ENCODE measurements around the gene BMP10. TPM values are rescaled to one million over a fixed set of nuclear protein-coding genes. Genes with fewer than 3 reads are reported as not detected.

BMP10 gene
- polyA plus RNA-seq, 1 of the 3 experiments (the other 2 are of a cell fraction): not detected

DNA sequence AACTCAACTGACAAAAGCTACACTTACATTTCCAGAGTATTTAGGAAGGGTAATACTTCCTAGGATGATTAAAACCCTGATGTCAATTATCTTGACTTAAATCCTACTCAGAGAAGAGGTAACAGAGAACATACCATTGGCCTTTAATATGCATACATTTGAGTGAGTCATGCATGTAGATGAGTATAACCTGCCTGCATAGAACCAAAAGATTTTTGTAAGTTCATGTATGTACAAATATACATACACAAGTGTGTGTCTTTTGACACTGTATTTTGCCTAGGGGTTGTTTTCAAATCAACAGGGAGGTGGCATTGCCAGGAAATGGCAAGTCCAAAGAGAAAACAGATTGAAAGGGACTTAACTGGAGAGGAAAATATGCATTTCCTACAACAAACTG lies 6.1 kb downstream of the BMP10 start:
- no peaks in the 10 kb centered on the region for H3K79me2 ChIP-seq (ENCODE audit: insufficient read depth)
- H3F3A ChIP-seq (replicated peaks; ENCODE audit: insufficient read depth): no peaks in the 10 kb centered on the region
- H3K9ac ChIP-seq: no peak overlapping the region
- CTCF ChIA-PET: no interaction called here
- H3K36me3 ChIP-seq (replicated peaks in 1 of 2; ENCODE audit: control insufficient read depth in 1 of 2, insufficient read depth in 2 of 2, low read length in 1 of 2): no peaks in the 10 kb centered on the region
- no peaks in the 10 kb centered on the region for H3K9me2 ChIP-seq
- H4K20me1 ChIP-seq (ENCODE audit: insufficient read depth): no peaks in the 10 kb centered on the region
- DNase-seq: no peak
- H3K4me2 ChIP-seq: no peak overlapping the region
- H3K4me1 ChIP-seq (ENCODE audit: control insufficient read depth in 1 of 2, insufficient read depth in 2 of 2, low read depth in 1 of 2, low read length in 1 of 2): peaks cover 0 to 3% of the 10 kb centered on the region in 2 experiments; a peak in 1 of 4 replicates
- no peak overlapping the region for H3K4me3 ChIP-seq (ENCODE audit: low read depth in 2 of 2, low read length in 1 of 2)
- TF ChIP-seq SMC3 (IDR thresholded peaks at IDR 0.05; ENCODE audit: low read depth, low read length): no peak
- TF ChIP-seq GABPA (IDR thresholded peaks at IDR 0.05; ENCODE audit: low read depth): no peak
- TF ChIP-seq EP300 (IDR thresholded peaks at IDR 0.05; ENCODE audit: borderline replicate concordance in 1 of 2, low read depth in 1 of 2, low read length in 1 of 2): no peak
- TF ChIP-seq RAD21 (IDR thresholded peaks at IDR 0.05; ENCODE audit: low read length): no peak
- TF ChIP-seq, protein P1, sequence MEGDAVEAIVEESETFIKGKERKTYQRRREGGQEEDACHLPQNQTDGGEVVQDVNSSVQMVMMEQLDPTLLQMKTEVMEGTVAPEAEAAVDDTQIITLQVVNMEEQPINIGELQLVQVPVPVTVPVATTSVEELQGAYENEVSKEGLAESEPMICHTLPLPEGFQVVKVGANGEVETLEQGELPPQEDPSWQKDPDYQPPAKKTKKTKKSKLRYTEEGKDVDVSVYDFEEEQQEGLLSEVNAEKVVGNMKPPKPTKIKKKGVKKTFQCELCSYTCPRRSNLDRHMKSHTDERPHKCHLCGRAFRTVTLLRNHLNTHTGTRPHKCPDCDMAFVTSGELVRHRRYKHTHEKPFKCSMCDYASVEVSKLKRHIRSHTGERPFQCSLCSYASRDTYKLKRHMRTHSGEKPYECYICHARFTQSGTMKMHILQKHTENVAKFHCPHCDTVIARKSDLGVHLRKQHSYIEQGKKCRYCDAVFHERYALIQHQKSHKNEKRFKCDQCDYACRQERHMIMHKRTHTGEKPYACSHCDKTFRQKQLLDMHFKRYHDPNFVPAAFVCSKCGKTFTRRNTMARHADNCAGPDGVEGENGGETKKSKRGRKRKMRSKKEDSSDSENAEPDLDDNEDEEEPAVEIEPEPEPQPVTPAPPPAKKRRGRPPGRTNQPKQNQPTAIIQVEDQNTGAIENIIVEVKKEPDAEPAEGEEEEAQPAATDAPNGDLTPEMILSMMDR (IDR thresholded peaks at IDR 0.05): no peak
- TF ChIP-seq TCF12 (IDR thresholded peaks at IDR 0.05): no peak
- TF ChIP-seq CHD2 (IDR thresholded peaks at IDR 0.05; ENCODE audit: low read length, partially characterized antibody): no peak
- TF ChIP-seq NFIC (IDR thresholded peaks at IDR 0.05; ENCODE audit: borderline replicate concordance): no peak
- TF ChIP-seq, protein P2, sequence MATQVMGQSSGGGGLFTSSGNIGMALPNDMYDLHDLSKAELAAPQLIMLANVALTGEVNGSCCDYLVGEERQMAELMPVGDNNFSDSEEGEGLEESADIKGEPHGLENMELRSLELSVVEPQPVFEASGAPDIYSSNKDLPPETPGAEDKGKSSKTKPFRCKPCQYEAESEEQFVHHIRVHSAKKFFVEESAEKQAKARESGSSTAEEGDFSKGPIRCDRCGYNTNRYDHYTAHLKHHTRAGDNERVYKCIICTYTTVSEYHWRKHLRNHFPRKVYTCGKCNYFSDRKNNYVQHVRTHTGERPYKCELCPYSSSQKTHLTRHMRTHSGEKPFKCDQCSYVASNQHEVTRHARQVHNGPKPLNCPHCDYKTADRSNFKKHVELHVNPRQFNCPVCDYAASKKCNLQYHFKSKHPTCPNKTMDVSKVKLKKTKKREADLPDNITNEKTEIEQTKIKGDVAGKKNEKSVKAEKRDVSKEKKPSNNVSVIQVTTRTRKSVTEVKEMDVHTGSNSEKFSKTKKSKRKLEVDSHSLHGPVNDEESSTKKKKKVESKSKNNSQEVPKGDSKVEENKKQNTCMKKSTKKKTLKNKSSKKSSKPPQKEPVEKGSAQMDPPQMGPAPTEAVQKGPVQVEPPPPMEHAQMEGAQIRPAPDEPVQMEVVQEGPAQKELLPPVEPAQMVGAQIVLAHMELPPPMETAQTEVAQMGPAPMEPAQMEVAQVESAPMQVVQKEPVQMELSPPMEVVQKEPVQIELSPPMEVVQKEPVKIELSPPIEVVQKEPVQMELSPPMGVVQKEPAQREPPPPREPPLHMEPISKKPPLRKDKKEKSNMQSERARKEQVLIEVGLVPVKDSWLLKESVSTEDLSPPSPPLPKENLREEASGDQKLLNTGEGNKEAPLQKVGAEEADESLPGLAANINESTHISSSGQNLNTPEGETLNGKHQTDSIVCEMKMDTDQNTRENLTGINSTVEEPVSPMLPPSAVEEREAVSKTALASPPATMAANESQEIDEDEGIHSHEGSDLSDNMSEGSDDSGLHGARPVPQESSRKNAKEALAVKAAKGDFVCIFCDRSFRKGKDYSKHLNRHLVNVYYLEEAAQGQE (IDR thresholded peaks at IDR 0.05; ENCODE audit: low read depth, low read length): no peak
- no peak for TF ChIP-seq YY1 (IDR thresholded peaks at IDR 0.05; ENCODE audit: low read depth)
- TF ChIP-seq, protein P3, sequence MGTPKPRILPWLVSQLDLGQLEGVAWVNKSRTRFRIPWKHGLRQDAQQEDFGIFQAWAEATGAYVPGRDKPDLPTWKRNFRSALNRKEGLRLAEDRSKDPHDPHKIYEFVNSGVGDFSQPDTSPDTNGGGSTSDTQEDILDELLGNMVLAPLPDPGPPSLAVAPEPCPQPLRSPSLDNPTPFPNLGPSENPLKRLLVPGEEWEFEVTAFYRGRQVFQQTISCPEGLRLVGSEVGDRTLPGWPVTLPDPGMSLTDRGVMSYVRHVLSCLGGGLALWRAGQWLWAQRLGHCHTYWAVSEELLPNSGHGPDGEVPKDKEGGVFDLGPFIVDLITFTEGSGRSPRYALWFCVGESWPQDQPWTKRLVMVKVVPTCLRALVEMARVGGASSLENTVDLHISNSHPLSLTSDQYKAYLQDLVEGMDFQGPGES (IDR thresholded peaks at IDR 0.05; ENCODE audit: low read depth, low read length): no peak
- H3K27ac ChIP-seq (ENCODE audit: low read depth in 2 of 2, low read length in 1 of 2): no peak overlapping the region
- H3K9me3 ChIP-seq: no peaks in the 10 kb centered on the region
- peaks cover 19% of the 10 kb centered on the region; the same call in 1 of the 2 replicates for H3K27me3 ChIP-seq (ENCODE audit: insufficient read depth)
- H2AFZ ChIP-seq (ENCODE audit: low read depth): no peak overlapping the region
- POLR2A ChIA-PET: no interaction called here

DNA sequence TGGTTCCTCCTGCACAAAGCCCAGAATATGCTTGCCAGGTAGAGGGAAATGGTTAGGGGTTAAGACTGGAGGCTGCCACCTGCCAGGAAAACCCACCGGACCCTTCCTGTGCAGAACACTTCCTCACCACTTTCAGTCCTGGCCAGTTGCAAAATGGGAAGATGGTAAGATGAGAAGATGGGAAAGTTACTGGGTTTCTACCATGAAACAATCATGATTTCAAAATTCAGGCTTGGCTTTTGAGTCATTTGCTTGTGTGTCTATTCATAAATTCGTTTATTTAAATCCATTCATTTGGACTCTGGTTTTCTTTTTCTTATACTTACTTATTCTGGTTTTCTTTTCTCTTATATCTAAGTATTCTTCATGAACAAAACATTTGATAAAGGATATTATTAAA lies 7.2 kb downstream of the BMP10 start:
- no peaks in the 10 kb centered on the region for H3K9me3 ChIP-seq
- DNase-seq: no peak
- TF ChIP-seq TAF1 (IDR thresholded peaks at IDR 0.05; ENCODE audit: borderline replicate concordance, low read depth, low read length) (no peak), RAD21 (IDR thresholded peaks at IDR 0.05; ENCODE audit: low read length) (no peak), FOXM1 (IDR thresholded peaks at IDR 0.05; ENCODE audit: low read depth) (no peak), POLR2AphosphoS5 (IDR thresholded peaks at IDR 0.05; ENCODE audit: low read depth, low read length) (no peak), SIN3A (IDR thresholded peaks at IDR 0.05; ENCODE audit: borderline replicate concordance, low read depth, low read length) (no peak), MEF2A (IDR thresholded peaks at IDR 0.05; ENCODE audit: borderline replicate concordance, low read depth) (no peak), ELF1 (IDR thresholded peaks at IDR 0.05) (no peak), FOSL2 (IDR thresholded peaks at IDR 0.05; ENCODE audit: borderline replicate concordance, low read depth) (no peak), RFX5 (IDR thresholded peaks at IDR 0.05; ENCODE audit: low read length) (no peak), YY1 (IDR thresholded peaks at IDR 0.05; ENCODE audit: low read depth) (no peak), TCF12 (IDR thresholded peaks at IDR 0.05) (no peak)
- TF ChIP-seq, protein P4, sequence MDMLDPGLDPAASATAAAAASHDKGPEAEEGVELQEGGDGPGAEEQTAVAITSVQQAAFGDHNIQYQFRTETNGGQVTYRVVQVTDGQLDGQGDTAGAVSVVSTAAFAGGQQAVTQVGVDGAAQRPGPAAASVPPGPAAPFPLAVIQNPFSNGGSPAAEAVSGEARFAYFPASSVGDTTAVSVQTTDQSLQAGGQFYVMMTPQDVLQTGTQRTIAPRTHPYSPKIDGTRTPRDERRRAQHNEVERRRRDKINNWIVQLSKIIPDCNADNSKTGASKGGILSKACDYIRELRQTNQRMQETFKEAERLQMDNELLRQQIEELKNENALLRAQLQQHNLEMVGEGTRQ (IDR thresholded peaks at IDR 0.05; ENCODE audit: borderline replicate concordance, low read depth, low read length): no peak
- TF ChIP-seq, protein P3 (IDR thresholded peaks at IDR 0.05; ENCODE audit: low read depth, low read length): no peak

More for the DNA sequence above, 7.2 kb downstream of the BMP10 start:
- Histone ChIP-seq H3K4me1 (ENCODE audit: control insufficient read depth in 1 of 2, insufficient read depth in 2 of 2, low read depth in 1 of 2, low read length in 1 of 2) (peaks cover 0 to 5% of the 10 kb centered on the region in 2 experiments; a peak in 1 of 4 replicates), H4K20me1 (ENCODE audit: insufficient read depth) (no peaks in the 10 kb centered on the region), H3K9me2 (no peaks in the 10 kb centered on the region), H3K9ac (no peak overlapping the region), H3K79me2 (ENCODE audit: insufficient read depth) (no peaks in the 10 kb centered on the region), H3K36me3 (replicated peaks in 1 of 2; ENCODE audit: control insufficient read depth in 1 of 2, insufficient read depth in 2 of 2, low read length in 1 of 2) (no peaks in the 10 kb centered on the region), H3K27me3 (ENCODE audit: insufficient read depth) (peaks cover 19% of the 10 kb centered on the region; the same call in 1 of the 2 replicates), H2AFZ (ENCODE audit: low read depth) (no peak overlapping the region), H3K4me2 (no peak overlapping the region), H3K4me3 (ENCODE audit: low read depth in 2 of 2, low read length in 1 of 2) (no peak overlapping the region), H3F3A (replicated peaks; ENCODE audit: insufficient read depth) (no peaks in the 10 kb centered on the region), H3K27ac (ENCODE audit: low read depth in 2 of 2, low read length in 1 of 2) (no peak overlapping the region)
- 41% methylated on average over 2 of the region's 2 CpGs for WGBS (ENCODE audit: low lambda C conversion rate)
- ChIA-PET POLR2A (no interaction called here), CTCF (no interaction called here)

All from SK-N-SH (cell line).